GM18870 (cell line): ENCODE data around the gene ATXN3L.

Experiments
- ATAC-seq: cut with Tn5 transposase; IDR thresholded peaks from one replicate; pipeline ENCODE4 v1.9.1; 2021; ENCODE audit warnings: moderate library complexity; ENCODE audit not compliant: unreplicated experiment

The ATXN3L gene

DNA sequence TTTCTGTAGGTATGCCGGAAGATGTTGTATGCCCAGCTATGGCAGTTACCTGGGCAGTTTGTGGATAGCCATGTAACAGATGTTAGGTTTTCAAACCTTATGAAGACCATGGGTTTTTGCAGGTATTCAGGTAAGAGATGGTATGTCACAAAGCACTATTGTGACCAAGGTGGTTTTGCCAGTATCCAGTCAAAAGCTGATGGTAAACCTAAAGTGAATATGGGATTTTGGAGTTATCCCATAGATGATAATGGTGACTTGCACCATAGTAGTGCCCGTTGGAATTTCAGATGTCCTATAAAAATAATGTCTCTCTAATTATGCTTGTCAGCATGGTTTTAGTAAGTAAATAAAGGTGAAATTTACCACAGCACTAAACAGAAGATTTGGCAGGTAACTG is at the start of gene ATXN3L:
Gene ATXN3L (minus strand): TSS at position 101 of the 400 bp plus-strand sequence. CDS start 119 bp downstream, outside the sequence.
- ATAC-seq, result no peak

DNA sequence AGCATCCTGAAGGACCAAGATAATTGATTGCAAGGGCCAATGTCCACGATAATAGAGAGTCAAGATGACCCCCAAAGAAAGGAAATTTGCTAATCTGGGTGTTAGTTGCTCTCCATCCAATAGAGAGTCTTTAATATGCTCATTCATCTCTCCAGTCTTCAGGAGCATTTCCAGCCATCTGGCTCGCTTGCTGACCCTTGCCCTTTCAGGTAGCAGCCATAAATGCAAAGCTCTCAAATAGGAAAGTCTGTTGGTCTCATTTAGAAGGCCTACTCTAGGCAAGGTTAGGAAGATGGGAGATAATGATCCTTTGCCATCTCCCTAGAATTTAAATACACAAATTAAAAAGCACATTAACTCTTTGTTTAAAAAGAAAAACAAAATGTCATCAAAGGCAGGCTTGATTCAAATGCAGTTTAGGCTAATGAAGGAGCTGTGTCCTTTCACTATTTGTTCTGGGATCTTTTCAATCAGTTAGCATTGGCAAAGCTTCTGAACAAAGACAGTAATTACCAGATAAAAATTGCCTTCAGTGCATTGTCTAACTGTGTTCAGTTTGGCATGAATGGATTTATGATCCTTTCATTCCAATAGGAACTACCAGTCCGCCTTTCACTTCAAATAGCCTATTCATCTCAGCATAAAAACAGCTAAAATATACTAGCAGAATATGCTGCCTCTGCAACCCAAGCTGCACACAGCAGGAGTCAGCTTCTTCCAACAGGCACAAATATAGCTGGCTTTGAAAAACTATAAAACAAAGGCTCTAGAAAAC is 49.6 kb upstream of the ATXN3L start:
- no peak for ATAC-seq

DNA sequence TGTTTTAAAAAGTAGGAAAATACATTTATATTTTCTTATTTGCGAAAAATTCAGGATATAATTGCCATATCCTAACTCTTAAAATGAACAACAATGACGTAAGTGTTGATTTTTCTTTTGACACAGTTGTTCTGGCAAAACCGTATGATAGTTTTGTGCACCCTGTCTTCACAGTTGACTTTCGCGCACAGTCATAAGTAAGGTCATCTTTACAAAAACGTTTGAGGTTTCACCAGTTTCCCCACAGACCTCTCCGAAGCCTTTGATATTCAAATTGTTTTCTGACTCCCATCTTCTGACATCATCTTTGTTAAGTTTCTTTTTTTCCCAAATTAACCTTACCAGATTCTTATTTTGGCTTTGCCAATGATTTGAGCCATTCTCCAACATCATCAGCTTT is 48.1 kb upstream of the ATXN3L start:
- no peak for ATAC-seq

DNA sequence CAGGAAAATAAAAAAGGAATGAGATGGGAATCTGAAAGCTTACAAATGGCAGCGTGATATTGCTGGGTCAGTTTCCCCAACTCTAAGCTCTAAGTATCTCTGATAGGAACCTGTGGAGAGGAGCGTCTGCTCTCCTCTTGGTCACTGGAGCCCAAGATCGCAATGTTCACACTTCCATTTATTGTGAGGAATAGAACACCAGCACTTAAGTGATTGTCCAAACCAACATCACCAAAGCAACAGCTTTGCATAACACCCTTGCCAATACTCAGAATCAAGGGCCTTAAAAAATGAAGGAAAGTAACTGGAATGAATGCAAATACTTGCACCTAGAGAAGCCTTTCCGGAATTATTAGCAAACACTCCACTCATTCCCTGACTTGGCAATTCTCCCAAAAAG is 46.8 kb upstream of the ATXN3L start:
- no peak for ATAC-seq

DNA sequence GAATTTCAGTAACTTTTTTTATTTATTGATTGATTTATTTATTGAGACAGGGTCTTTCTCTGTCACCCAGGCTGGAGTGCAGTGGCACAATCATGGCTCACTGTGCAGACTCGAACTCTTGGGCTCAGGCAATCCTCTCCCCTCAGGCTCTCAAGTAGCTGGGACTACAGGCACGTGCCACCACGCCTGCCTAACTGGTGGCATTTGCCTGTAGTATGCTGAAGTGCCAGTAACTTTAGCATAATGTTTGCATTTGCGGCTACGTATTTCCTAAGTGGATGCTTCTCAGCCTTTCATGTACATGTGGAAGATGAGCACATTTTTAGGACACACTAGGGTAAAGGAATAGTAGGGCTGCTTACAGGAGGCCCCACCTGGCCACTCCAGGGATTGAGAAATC is 45.3 kb upstream of the ATXN3L start:
- no peak for ATAC-seq

DNA sequence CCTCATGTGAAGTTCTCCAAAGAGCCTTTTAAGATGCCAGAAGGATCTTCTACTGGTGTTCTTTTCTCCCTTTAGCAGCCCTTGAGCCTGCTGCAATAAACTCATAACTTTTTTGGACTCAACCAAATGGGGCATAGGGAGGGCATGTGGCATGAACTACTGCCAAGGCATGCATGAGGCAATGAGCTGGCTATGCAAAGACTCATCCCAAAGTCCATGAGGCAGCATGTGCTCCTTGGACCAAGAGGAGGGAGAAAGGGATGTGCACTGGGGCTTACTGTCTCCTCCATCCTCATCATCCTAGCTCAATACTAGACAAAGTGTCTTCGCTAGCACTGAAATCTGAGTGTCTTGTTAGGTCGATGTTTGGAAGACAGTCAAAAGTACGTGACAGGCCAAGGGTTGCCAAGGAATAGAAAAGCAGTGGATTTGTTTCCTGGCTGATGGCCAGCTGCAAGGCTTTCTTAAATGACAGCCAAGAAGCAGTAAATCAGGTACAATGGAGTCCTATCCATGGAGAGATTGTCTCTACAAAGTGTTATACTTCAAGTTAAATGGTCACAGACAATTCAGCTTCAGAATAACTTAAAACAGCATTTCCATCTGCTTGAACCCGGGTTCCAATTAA is 44.5 kb upstream of the ATXN3L start:
- no peak for ATAC-seq

DNA sequence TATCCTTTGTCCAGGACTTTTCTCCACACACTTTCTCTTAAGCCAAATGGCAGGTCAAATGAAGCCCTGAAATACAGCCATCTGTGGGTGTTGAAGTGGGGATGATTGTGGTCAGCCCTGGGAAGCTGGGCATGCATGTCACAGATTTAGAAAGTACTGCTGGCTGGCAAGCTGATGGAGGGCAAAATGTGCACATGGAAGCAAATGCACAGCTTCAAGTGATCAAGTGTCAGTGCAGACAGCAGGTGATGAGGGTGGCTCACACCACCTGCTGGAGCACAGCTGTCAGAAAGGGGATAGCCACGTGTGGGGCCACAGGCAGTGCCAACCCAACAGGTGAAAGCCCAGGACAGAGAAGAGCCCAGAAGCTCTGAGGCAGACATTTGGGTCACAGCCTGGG is 40.3 kb upstream of the ATXN3L start:
- ATAC-seq, result no peak

DNA sequence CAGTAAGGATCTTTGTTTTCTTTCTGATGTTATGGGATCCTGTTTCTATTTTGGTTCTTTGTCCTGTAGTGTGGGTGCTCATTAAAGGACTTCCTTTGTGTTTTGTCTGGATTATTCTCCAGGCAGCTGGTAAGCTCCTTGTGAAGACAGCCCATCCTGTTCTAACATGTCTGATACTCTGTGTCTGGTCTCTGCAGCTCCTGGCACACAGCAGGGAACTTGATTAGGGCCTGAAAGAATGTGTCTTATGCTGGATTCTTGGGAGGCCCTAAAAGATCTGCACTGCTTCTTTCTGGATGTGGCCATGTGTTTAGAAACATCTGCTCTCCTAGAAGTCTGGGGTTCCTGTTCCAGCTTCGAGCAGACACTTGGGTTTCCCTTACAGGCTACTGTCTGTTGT is 38.1 kb upstream of the ATXN3L start:
- ATAC-seq, result no peak

DNA sequence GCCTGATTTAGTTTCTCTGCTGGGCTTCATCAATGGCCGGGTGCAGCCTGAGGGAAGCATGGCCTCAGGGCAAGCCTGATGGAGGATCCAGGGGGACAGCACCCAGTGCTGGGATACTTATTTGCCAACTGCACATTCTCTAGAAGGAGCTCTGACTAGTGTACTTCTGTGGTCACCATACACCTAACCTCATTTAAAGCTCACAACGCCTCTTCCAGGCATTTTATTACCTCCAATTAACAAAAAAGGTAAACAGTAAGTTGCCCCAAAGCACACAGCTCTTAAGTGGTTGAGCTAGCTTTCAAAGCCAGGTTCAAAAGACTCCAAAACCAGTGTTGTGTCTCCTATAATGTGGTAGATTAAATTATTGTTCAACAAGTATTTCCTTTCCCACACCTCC is 26.8 kb upstream of the ATXN3L start:
- no peak for ATAC-seq

DNA sequence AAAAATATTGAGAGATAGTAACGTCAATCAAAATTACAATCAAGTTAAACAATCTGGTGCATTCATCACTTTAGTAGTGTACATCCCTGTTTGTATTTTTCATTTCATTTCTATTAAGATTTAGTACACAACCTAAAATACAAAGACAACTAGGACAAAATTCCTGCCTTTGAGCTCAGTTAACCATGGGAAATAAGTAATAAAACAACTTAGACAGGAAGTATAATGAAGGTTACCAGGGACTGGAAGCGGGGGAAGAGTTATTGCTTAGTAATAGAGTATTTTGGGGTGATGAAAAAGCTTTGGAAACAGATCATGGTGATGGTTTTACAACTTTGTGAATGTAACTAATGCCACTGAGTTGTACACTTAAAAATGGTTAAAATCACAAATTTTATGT is 25.6 kb upstream of the ATXN3L start:
- no peak for ATAC-seq

DNA sequence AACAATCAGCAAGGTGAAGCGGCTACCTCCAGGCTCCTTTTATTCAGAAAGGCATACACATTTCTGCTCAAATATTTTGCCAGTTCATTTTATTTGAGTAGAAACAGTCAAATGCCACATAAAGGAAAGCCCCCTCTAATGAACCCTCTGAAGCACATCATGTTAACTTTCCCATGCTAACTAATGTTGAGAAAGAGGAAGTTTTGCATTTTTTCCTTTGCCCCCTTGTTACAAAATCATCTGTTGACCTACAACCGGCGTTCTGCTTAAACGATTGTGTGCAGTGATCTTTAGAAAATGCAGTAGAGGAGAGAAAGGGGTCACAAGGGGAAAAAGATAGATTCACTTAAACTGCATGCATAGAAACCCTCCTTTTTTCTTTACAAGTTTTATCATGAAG is 25.2 kb upstream of the ATXN3L start:
- no peak for ATAC-seq

DNA sequence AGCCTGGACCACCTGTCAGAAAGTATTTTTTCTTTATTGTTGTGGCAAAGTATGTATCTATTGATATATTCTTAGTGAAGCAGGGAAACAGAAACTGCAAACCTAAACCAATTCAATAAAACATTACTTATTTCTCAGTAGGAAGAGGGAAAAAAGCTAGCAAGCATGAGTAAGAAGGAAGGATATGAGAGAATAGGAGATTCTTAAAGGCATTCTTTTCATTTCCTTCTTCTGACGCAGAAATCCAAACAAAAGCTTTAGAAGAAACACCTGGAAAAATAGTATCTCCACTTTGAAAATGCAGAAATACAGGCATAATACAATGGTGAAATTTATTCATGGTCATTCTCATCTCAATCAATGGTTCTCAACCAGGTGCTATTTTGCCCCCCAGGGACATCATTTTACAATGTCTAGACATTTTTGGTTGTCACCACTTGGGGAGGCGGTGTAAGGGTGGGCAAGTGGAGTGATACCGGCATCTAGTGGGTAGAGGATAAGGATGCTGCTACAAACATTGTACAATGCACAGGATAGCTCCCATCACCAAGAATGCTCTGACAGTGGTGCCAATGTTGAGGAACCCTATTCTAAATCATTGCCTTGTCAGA is 21.7 kb upstream of the ATXN3L start:
- no peak for ATAC-seq

DNA sequence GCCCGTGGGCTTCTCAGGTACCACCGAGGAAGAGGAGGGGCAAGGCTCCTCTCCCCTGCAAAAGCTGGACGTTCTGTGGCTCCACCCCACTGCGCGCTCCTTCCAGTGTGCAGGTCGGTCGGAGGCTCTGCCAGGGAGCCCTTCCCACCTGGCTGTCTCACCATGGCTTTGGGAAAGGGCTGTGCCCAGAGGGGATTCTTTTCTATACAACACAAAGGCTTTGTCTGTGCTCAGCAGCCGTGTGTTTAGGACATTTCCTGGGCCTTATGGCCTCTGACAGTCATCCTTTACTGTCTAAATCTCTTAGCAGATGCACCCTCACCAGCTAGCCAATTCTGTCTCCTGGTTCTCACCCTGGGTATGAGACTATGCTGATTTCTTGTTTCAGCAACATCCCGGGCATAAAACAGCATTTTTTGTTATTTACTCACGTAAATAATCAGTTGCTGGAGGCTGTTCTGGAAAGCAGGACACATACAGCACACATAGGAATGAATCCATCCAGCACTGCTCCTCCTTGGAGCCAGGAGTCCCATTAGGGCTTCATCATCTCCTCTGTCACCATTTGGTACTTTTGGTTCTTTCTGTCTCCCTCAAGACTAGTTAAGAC is 20.4 kb upstream of the ATXN3L start:
- ATAC-seq, result no peak

DNA sequence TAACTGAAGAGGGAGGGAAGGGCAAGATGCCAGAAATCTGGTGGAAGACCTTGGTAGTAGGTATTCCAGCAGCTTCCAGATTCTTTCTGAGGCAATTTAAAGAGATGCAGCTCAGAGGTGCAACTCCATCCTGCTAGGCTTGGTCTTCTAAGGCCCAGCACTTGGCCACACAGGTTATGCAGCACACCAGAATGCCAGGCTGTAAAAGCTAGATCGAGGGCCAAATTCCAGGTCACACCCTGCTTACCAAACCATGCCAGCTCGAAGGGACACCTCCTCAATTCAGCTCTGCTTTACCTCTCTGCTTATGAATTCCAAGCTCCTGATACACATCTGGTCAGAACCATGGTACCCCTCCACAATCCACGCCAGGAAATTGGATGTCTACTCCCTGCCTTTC is 19.8 kb upstream of the ATXN3L start:
- no peak for ATAC-seq

DNA sequence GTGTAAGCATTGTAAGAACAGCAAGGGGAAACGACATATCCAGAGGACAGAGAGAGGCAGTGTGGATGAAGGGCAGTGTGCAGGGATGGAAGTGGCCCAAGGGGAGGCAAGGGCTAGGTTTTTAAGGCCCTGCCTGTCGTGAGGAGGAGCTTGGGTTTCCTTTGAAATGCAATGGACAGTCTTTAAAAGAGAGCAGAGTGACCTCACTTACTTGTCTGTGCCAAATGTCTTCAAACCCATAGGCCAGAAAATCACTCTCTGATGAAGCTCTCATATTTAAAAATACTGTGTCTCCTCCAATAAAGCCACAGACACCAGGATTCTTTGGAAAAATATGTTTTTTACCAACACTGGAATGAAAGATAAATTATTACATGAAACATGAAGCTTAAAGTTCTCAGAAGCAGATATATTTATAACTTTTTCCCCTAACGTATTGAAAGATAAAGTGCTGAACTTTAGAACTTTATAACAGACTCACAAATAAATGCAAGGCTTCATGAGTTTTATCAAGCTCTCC is 19.2 kb upstream of the ATXN3L start:
- no peak for ATAC-seq

DNA sequence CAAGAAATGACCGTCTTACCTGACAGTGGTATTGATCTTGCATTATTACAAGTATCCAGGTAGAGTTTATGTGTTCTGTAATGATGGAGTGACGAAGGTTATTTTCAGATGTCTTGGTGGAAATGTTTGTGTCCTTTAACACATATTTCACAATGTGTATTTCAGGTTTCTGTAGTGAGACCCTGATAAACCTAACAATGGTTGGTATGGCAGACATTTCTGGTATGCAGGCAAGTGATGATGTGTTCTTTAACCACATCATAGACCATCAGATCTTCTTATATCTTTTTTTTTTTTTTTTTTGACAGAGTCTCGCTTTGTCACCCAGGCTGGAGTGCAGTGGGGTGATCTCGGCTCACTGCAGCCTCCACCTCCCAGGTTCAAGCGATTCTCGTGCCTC is 14.6 kb upstream of the ATXN3L start:
- no peak for ATAC-seq

DNA sequence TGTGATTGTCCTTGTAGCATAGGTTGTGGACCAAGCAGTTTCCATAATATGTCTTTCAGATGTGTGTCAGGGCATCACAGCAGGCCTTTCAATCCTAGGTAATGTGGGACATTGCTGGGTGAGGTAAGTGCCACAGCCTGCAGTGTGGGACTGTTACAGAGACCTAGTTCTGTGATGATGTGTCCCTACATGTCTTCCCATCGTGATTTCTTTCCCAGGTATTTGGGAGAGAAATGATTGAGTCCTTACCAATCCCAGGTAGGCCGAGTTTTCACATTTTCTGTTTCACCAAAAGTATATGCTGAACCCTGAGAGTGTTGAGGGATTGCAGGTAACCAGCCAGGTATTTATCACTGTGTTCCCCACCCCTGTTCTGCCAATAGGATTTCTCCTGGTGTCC is 10.6 kb upstream of the ATXN3L start:
- ATAC-seq, result no peak

DNA sequence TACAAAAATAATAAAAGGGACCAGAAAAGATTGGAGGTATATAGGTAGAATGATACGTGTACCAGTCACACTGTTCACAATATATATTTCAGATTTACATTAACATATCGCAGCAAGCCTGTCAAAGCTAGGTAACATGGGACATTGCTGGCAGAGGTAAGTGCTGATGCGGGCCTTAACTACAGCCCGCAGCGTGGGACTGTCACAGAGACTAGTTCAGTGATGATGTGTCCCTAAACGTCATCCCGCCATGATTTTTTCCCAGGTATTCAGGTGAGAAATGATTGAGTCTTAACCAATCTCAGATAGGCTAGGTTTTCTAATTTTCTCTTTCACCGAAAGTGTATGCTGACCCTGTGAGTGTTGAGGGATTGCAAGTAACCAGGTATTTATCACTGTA is 7.8 kb upstream of the ATXN3L start:
- ATAC-seq, result no peak

DNA sequence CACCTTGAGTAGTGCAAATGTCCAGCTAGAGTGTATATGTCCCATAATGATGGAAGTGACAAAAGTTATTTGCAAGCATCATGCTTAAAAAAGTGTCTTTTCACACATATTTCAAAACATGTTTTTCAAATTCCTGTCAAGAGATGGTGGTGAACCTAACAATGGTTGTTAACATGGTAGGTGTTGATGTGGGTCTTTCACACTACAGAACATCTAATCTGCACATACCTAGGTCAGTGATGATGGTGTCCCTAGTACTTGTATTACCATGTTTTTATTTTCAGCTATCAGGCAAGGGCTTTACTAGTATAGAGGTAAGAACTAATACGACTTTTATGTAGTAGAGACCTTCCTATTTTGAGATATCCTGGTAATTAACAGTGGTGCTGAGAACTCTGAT is 3.4 kb upstream of the ATXN3L start:
- ATAC-seq, result no peak

DNA sequence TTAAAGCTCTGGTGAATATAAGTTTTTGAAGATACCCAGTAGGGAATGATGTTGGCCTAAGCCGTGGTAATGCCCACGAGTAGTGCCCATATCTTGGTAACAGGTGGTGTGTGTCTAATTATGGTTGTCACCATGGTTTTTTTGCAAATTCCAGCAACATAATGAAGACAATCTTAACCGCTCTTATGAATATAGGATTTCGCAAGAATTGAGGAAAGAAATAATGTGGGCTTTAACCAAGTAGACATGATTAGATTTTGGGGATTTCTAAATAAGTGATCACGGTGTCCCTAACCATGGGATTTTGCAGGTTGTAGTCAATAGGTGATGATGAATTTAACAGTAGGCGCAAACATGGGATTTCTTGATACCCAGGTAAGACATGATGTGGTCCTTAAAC is 2.5 kb downstream of the ATXN3L start:
- no peak for ATAC-seq

DNA sequence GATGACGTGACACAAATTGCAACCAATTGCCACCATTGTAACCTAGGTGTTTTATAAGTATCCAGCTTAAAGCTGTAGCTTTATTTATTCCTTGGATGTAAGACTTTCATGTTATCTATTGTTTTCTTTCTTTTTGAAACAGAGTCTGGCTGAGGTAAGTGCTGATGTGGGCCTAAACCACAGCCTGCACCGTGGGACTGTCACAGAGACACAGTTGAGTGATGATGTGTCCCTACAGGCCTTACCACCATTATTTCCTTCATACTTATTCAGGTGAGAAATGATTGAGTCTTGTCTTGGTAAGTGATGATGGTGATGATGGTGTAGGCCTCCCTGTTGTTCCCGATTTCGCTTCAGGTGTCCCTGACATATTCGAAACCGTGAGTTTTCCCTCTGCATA is 8.3 kb downstream of the ATXN3L start:
- ATAC-seq, result no peak

DNA sequence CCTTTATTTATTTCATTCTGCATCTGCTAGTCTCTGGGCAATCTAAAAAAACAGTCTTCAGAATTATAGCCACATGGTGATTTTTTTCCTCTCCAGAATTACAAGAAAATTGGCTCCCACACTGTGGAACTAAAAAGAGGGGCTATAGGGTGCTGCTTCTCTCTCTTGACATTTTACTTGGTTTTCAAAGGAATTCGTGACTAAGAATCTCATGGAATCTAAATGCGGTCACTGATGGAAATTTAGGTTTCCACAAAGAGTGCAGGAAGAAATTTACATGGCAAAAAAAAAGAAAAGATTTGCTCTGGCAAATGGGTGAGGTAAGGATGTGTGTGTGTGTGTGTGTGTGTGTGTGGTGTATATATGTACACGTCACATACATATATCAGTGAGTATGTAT is 10.2 kb downstream of the ATXN3L start:
- ATAC-seq, result no peak
